Transverse colon (tissue), 4 donors: ENCODE results near the gene WNT5B.

ENCODE experiments used
- CTCF ChIP-seq, 5 experiments: fragments of 200-600 bp in 3 of 5; fragments of 450-650 bp in 2 of 5; sonication (generic) in 3 of 5; IDR thresholded peaks; 1 replicate in 2 of 5; 2 replicates in 3 of 5; pipeline ENCODE4 v1.5.1; 2016 to 2017; ENCODE audit warnings: antibody characterized with exemption in 5 of 5, inconsistent platforms in 3 of 5, mild to moderate bottlenecking in 2 of 5, moderate library complexity in 1 of 5
- POLR2A ChIP-seq: fragments of 450-650 bp; IDR thresholded peaks from one replicate; pipeline ENCODE4 v1.6.1; 2016; ENCODE audit warnings: antibody characterized with exemption, mild to moderate bottlenecking, moderate library complexity
- POLR2AphosphoS5 ChIP-seq, 3 donors: sonication (generic); formaldehyde crosslinking; IDR thresholded peaks; one replicate each; pipeline ENCODE4 v1.6.1; 2016; ENCODE audit warnings: antibody characterized with exemption in 3 of 3

- TF ChIP-seq CTCF (IDR thresholded peaks at IDR 0.05) (no peak), POLR2A (no peak), POLR2AphosphoS5 (IDR thresholded peaks at IDR 0.05) (no peak)
Measured at GRCh38 chr12:1603269-1603993, 25.6 kb upstream of the WNT5B start.
